ENCODE data around the gene GRIP2.
A peak's percentile ranks its signal among the peaks of the same experiment; 100 is the strongest.

GRIP2 gene

GRCh38 chr3:14485981-14486380, 54.2 kb downstream of the GRIP2 start:
- DNase-seq (ENCODE audit: low read depth, low spot score), result no peak

- DNase-seq (ENCODE audit: low read depth, low spot score), result no peak
Measured at GRCh38 chr3:14484741-14485140, 55.4 kb downstream of the GRIP2 start.

GRCh38 chr3:14483286-14483685, 56.9 kb downstream of the GRIP2 start:
- DNase-seq (ENCODE audit: low read depth, low spot score), result no peak

- DNase-seq (ENCODE audit: low read depth, low spot score), result no peak
Measured at GRCh38 chr3:14482271-14482721, 57.8 kb downstream of the GRIP2 start.

GRCh38 chr3:14481646-14482036, 58.5 kb downstream of the GRIP2 start:
- DNase-seq (ENCODE audit: low read depth, low spot score), result no peak

GRCh38 chr3:14481018-14481645, 59.0 kb downstream of the GRIP2 start:
- no peak for DNase-seq (ENCODE audit: low read depth, low spot score)

- DNase-seq (ENCODE audit: low read depth, low spot score), result no peak
Measured at GRCh38 chr3:14480207-14481017, 59.7 kb downstream of the GRIP2 start.

- no peak for DNase-seq (ENCODE audit: low read depth, low spot score)
Measured at GRCh38 chr3:14479591-14479990, 60.6 kb downstream of the GRIP2 start.

- DNase-seq (ENCODE audit: low read depth, low spot score), result no peak
Measured at GRCh38 chr3:14478956-14479550, 61.1 kb downstream of the GRIP2 start.

- no peak for DNase-seq (ENCODE audit: low read depth, low spot score)
Measured at GRCh38 chr3:14477311-14477935, 62.7 kb downstream of the GRIP2 start.

GRCh38 chr3:14476583-14477265, 63.4 kb downstream of the GRIP2 start:
- DNase-seq (ENCODE audit: low read depth, low spot score), result no peak

GRCh38 chr3:14475621-14476020, 64.5 kb downstream of the GRIP2 start:
- no peak for DNase-seq (ENCODE audit: low read depth, low spot score)

GRCh38 chr3:14474363-14475081, 65.6 kb downstream of the GRIP2 start:
- DNase-seq (ENCODE audit: low read depth, low spot score), result no peak

- DNase-seq (ENCODE audit: low read depth, low spot score), result no peak
Measured at GRCh38 chr3:14473411-14473891, 66.7 kb downstream of the GRIP2 start.

GRCh38 chr3:14472471-14473351, 67.4 kb downstream of the GRIP2 start:
- peak; percentile 67 for DNase-seq (ENCODE audit: low read depth, low spot score)

GRCh38 chr3:14471690-14472089, 68.5 kb downstream of the GRIP2 start:
- no peak for DNase-seq (ENCODE audit: low read depth, low spot score)

- DNase-seq (ENCODE audit: low read depth, low spot score), result no peak
Measured at GRCh38 chr3:14471016-14471415, 69.1 kb downstream of the GRIP2 start.

GRCh38 chr3:14470461-14470860, 69.7 kb downstream of the GRIP2 start:
- no peak for DNase-seq (ENCODE audit: low read depth, low spot score)

GRCh38 chr3:14468621-14468981, 71.5 kb downstream of the GRIP2 start:
- no peak for DNase-seq (ENCODE audit: low read depth, low spot score)

Data from brain pericyte (primary cell).